GM18870 (cell line): ENCODE results near the gene JRKL.
"Not testable (repeated sequence)": the region's sequence is repeated elsewhere in the genome, so short reads cannot be mapped to it uniquely, and the experiment has no call there.

Experiments used
- ATAC-seq: cut with Tn5 transposase; IDR thresholded peaks from one replicate; pipeline ENCODE4 v1.9.1; 2021; ENCODE audit warnings: moderate library complexity; ENCODE audit not compliant: unreplicated experiment

JRKL gene

GRCh38 chr11:96393753-96394348, 4.0 kb downstream of the JRKL start:
- no peak for ATAC-seq

GRCh38 chr11:96394773-96395172, 5.0 kb downstream of the JRKL start:
- no peak for ATAC-seq

- ATAC-seq: no peak
These were observed 6.8 kb downstream of the JRKL start for GRCh38 chr11:96396637-96397036.

GRCh38 chr11:96397863-96398262, 8.1 kb downstream of the JRKL start:
- ATAC-seq: no peak

- no peak for ATAC-seq
These were observed 10.9 kb downstream of the JRKL start for GRCh38 chr11:96400697-96401096.

- ATAC-seq: not testable (repeated sequence)
These were observed 21.6 kb downstream of the JRKL start for GRCh38 chr11:96411412-96411811.

- no peak for ATAC-seq
These were observed 23.1 kb downstream of the JRKL start for GRCh38 chr11:96412761-96413381.

- ATAC-seq: no peak
These were observed 23.6 kb downstream of the JRKL start for GRCh38 chr11:96413408-96413807.

- no peak for ATAC-seq
These were observed 34.9 kb downstream of the JRKL start for GRCh38 chr11:96424693-96425092.

GRCh38 chr11:96430668-96431067, 40.9 kb downstream of the JRKL start:
- no peak for ATAC-seq

GRCh38 chr11:96432654-96433053, 42.8 kb downstream of the JRKL start:
- ATAC-seq: not testable (repeated sequence)
